Neural progenitor cell (in vitro differentiated cells): ENCODE results near the gene RNF144A. TPM values are rescaled to one million over a fixed set of nuclear protein-coding genes. Genes with fewer than 3 reads are reported as not detected.
A peak's percentile ranks its signal among the peaks of the same experiment; 100 is the strongest.

ENCODE experiments used
- DNase-seq: peaks from one replicate; pipeline ENCODE4 v3.0.0-alpha.2; 2016; ENCODE audit warnings: low spot score
- H2AFZ ChIP-seq: fragments of 200-600 bp; sonication (generic); replicated peaks from 2 replicates; pipeline ENCODE4 v1.6.1; 2016; ENCODE audit warnings: antibody characterized with exemption
- H3F3A ChIP-seq: fragments of 200-600 bp; sonication (generic); 2 replicates; pipeline ENCODE4 v1.6.1; 2016; ENCODE audit warnings: antibody characterized with exemption, low read depth
- H3K27ac ChIP-seq: fragments of 200-600 bp; sonication (generic); 2 replicates; pipeline ENCODE4 v1.5.1; 2016; ENCODE audit warnings: mild to moderate bottlenecking
- H3K27me3 ChIP-seq: fragments of 200-600 bp; sonication (generic); 2 replicates; pipeline ENCODE4 v1.6.1; 2016; ENCODE audit warnings: mild to moderate bottlenecking, moderate library complexity
- H3K36me3 ChIP-seq: fragments of 200-600 bp; sonication (generic); 2 replicates; pipeline ENCODE4 v1.5.1; 2016
- H3K4me1 ChIP-seq: fragments of 200-600 bp; sonication (generic); 2 replicates; pipeline ENCODE4 v1.6.1; 2016; ENCODE audit warnings: mixed run types
- H3K4me2 ChIP-seq: fragments of 200-600 bp; sonication (generic); 2 replicates; pipeline ENCODE4 v1.6.1; 2016
- H3K4me3 ChIP-seq: fragments of 200-600 bp; sonication (generic); 2 replicates; pipeline ENCODE4 v1.5.1; 2016
- H3K79me2 ChIP-seq: fragments of 200-600 bp; sonication (generic); 2 replicates; pipeline ENCODE4 v1.6.1; 2016; ENCODE audit warnings: low read depth
- H3K9ac ChIP-seq: fragments of 200-600 bp; sonication (generic); 2 replicates; pipeline ENCODE4 v1.6.1; 2016
- H3K9me3 ChIP-seq: fragments of 200-600 bp; sonication (generic); 2 replicates; pipeline ENCODE4 v1.5.1; 2016; ENCODE audit warnings: low read depth
- H4K20me1 ChIP-seq: fragments of 200-600 bp; sonication (generic); 2 replicates; pipeline ENCODE4 v1.6.1; 2016; ENCODE audit warnings: low read depth
- H3K27ac Mint-ChIP-seq: 3 replicates; pipeline ENCODE4 v1.8.0; 2021; ENCODE audit warnings: mixed read lengths
- H3K27me3 Mint-ChIP-seq: 2 replicates; pipeline ENCODE4 v1.8.0; 2022; ENCODE audit warnings: low read depth, mild to moderate bottlenecking, inconsistent platforms, moderate library complexity, mixed read lengths; ENCODE audit not compliant: insufficient read depth
- H3K36me3 Mint-ChIP-seq: 3 replicates; pipeline ENCODE4 v1.8.0; 2021; ENCODE audit warnings: mixed read lengths
- H3K4me1 Mint-ChIP-seq: 3 replicates; pipeline ENCODE4 v1.8.0; 2021; ENCODE audit warnings: mixed read lengths
- H3K4me3 Mint-ChIP-seq: 3 replicates; pipeline ENCODE4 v1.8.0; 2021; ENCODE audit warnings: mild to moderate bottlenecking, moderate library complexity, mixed read lengths
- H3K9me3 Mint-ChIP-seq: 3 replicates; pipeline ENCODE4 v1.8.0; 2020; ENCODE audit warnings: mixed read lengths
- EZH2 ChIP-seq: fragments of 200-600 bp; sonication (generic); IDR thresholded peaks from 2 replicates; pipeline ENCODE4 v1.6.1; 2017; ENCODE audit warnings: antibody characterized with exemption, mild to moderate bottlenecking, moderate library complexity
- EZH2phosphoT487 ChIP-seq: fragments of 200-600 bp; sonication (generic); IDR thresholded peaks from 2 replicates; pipeline ENCODE4 v1.6.1; 2017; ENCODE audit warnings: antibody characterized with exemption
- total RNA-seq: library from RNA; depleted of rRNA; stranded (reverse); fragments of >200 nt; gene quantifications from 2 replicates; pipeline ENCODE4 v1.2.3, GENCODE V29; 2015; ENCODE audit warnings: low replicate concordance
- TF ChIP-seq, protein P1 (sequence below): fragments of 200-600 bp; sonication (generic); IDR thresholded peaks from 2 replicates; pipeline ENCODE4 v1.5.1; 2017; ENCODE audit warnings: antibody characterized with exemption, mild to moderate bottlenecking

RNF144A gene
- total RNA-seq, 1 donor from 2014 or later = 32.0 TPM

DNA sequence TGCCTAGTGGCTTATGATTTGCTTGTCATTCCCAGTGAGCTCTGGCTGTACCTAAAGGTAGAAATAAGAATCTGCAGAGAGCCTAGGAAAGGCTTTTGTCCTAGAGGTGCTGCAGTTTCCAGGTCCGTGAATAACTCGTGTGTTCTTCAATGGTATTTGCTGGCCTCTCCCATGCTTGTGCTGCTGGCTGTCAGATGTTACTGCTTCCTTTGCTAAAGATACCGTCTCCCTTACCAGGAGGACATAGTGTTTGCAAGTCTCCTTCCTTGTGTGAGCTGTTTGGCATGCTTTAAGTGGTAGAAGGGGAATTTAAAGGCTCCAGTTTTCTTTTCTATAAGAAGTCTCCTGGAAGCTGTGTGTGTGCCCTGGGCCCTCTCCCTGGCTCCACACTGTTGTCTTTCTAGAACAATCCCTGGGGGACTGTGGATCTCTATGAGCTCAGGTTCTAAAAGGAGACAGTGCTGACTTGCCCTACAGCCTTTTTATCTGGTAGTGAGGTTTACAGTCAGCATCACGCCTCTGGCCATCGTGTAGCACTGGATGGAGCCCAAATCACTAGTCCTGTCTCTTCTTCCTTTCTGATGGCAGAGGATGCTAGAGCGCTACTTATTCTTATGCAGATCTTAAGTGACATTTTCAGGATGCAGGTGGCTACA, 65.8 kb downstream of the RNF144A start:
- H3K79me2 ChIP-seq = no peaks in the 10 kb centered on the region
- H3F3A ChIP-seq = peaks cover 20% of the 10 kb centered on the region
- H3K4me1 ChIP-seq = peaks cover 30% of the 10 kb centered on the region
- H3K9me3 Mint-ChIP-seq = peaks cover 44% of the 10 kb centered on the region
- no peaks in the 10 kb centered on the region for H3K27me3 ChIP-seq
- no peak for TF ChIP-seq EZH2phosphoT487
- TF ChIP-seq, protein P1, sequence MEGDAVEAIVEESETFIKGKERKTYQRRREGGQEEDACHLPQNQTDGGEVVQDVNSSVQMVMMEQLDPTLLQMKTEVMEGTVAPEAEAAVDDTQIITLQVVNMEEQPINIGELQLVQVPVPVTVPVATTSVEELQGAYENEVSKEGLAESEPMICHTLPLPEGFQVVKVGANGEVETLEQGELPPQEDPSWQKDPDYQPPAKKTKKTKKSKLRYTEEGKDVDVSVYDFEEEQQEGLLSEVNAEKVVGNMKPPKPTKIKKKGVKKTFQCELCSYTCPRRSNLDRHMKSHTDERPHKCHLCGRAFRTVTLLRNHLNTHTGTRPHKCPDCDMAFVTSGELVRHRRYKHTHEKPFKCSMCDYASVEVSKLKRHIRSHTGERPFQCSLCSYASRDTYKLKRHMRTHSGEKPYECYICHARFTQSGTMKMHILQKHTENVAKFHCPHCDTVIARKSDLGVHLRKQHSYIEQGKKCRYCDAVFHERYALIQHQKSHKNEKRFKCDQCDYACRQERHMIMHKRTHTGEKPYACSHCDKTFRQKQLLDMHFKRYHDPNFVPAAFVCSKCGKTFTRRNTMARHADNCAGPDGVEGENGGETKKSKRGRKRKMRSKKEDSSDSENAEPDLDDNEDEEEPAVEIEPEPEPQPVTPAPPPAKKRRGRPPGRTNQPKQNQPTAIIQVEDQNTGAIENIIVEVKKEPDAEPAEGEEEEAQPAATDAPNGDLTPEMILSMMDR = no peak
- H3K9ac ChIP-seq = no peak overlapping the region
- H2AFZ ChIP-seq = no peak overlapping the region
- no peak overlapping the region for H3K4me3 ChIP-seq
- no peak overlapping the region for H3K4me2 ChIP-seq
- no peak overlapping the region for H3K27ac ChIP-seq
- no peaks in the 10 kb centered on the region for H3K9me3 ChIP-seq
- peaks cover 54% of the 10 kb centered on the region for H3K4me1 Mint-ChIP-seq
- no peak overlapping the region for H3K4me3 Mint-ChIP-seq
- peak overlapping the region; percentile 72 for H3K27ac Mint-ChIP-seq
- peaks cover 42% of the 10 kb centered on the region for H3K36me3 Mint-ChIP-seq
- peaks cover 6% of the 10 kb centered on the region for H3K27me3 Mint-ChIP-seq
- H3K36me3 ChIP-seq = no peaks in the 10 kb centered on the region
- DNase-seq = no peak
- no peaks in the 10 kb centered on the region for H4K20me1 ChIP-seq

DNA sequence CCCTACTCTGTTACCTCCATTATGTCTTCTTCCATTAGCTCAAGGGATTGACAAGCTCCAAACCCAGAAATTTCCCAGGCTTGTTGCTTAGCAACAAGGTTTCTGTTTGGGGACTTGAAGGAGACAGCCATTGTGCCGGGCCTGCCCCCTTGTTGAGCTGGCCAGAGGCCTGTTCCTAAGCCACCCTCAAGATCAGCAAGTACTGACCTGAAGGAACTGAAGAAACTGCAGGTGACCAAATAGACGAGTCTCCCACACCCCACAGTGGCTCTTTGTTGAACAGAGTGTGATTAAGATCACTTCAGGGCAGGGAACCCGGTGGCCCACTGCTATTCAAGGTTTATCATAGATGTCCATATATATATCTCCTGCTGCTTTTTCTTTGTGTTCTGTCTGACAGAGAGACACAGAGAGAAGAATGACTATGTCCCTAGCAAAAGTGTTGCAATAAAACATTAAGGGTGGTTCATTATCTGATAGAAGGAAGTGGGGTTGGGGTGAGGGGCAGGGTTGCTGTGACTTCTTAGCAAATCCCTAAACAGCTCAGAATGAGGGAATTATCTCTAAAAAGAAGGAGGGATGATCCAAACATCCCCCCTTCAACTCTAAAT, 69.2 kb downstream of the RNF144A start:
- Histone ChIP-seq H3K79me2 (no peaks in the 10 kb centered on the region), H3F3A (peaks cover 20% of the 10 kb centered on the region), H3K27ac (peak overlapping the region; percentile 39), H3K4me1 (peaks cover 30% of the 10 kb centered on the region), H3K27me3 (no peaks in the 10 kb centered on the region), H3K9me3 (no peaks in the 10 kb centered on the region), H4K20me1 (no peaks in the 10 kb centered on the region), H2AFZ (no peak overlapping the region), H3K4me3 (no peak overlapping the region), H3K4me2 (peak overlapping the region; percentile 47), H3K36me3 (peaks cover 3% of the 10 kb centered on the region), H3K9ac (no peak overlapping the region)
- Mint-ChIP-seq H3K9me3 (peaks cover 28% of the 10 kb centered on the region), H3K27ac (peak overlapping the region; percentile 99), H3K4me3 (peak overlapping the region; percentile 73), H3K27me3 (peaks cover 8% of the 10 kb centered on the region), H3K4me1 (peaks cover 59% of the 10 kb centered on the region), H3K36me3 (peaks cover 45% of the 10 kb centered on the region)
- peak; percentile 88 for DNase-seq
- TF ChIP-seq EZH2phosphoT487 = no peak

DNA sequence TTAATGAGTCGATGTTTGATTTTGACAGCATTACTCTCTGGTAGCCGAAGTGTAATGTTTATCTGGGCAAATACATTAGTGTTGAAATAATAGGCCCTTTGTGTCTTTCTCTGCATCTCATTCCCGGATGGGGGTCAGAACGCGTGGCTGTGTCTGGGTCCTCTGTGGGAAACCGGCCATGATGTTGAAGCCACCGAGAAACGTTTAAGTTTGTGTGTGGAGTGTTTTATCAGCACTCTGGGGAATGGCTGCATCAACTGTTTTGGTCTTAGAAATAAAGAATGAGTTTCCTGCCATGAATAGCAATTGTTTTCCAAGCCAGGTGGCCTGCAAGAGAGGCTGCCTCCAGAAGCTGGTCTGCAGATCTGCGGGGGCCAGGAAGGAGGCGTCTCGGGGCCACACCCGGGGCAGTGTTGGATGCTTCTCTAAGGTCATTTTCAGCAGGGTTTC, 69.7 kb downstream of the RNF144A start:
- Histone ChIP-seq H3K4me1 (peaks cover 30% of the 10 kb centered on the region), H3F3A (peaks cover 20% of the 10 kb centered on the region), H3K79me2 (no peaks in the 10 kb centered on the region), H3K4me2 (peak overlapping the region; percentile 47), H3K27ac (peak overlapping the region; percentile 39), H2AFZ (no peak overlapping the region), H3K9ac (no peak overlapping the region), H3K27me3 (no peaks in the 10 kb centered on the region), H3K9me3 (no peaks in the 10 kb centered on the region), H3K4me3 (no peak overlapping the region), H4K20me1 (no peaks in the 10 kb centered on the region), H3K36me3 (peaks cover 3% of the 10 kb centered on the region)
- H3K27me3 Mint-ChIP-seq = peaks cover 8% of the 10 kb centered on the region
- no peak for DNase-seq
- peak overlapping the region; percentile 99 for H3K27ac Mint-ChIP-seq
- peaks cover 62% of the 10 kb centered on the region for H3K4me1 Mint-ChIP-seq
- TF ChIP-seq EZH2 (no peak), EZH2phosphoT487 (no peak)
- TF ChIP-seq, protein P1 = no peak
- peaks cover 44% of the 10 kb centered on the region for H3K36me3 Mint-ChIP-seq
- H3K9me3 Mint-ChIP-seq = peaks cover 24% of the 10 kb centered on the region
- H3K4me3 Mint-ChIP-seq = peak overlapping the region; percentile 73

DNA sequence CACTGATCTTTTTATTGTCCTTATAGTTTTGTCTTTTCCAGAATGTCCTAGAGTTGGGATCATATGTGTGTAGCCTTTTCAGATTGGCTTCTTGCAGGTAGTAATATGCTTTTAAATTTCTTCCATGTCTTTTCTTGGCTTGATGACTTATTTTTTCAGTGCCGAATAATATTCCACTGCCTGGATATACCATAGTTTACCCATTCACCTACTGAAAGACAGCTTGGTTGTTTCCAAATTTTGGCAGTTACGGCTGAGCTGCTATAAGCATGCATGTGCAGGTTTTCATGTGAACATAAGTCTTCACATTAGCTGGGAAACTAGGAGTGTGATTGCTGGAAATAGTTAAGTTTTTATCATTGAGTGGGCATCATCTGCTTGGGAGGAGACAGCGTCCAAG, 73.7 kb downstream of the RNF144A start:
- Histone ChIP-seq H3K27me3 (no peaks in the 10 kb centered on the region), H3K9ac (no peak overlapping the region), H3K36me3 (peaks cover 3% of the 10 kb centered on the region), H3K79me2 (no peaks in the 10 kb centered on the region), H4K20me1 (no peaks in the 10 kb centered on the region), H2AFZ (no peak overlapping the region), H3K27ac (no peak overlapping the region), H3K4me3 (no peak overlapping the region), H3K4me1 (peaks cover 27% of the 10 kb centered on the region), H3K4me2 (no peak overlapping the region), H3F3A (peaks cover 22% of the 10 kb centered on the region), H3K9me3 (no peaks in the 10 kb centered on the region)
- Mint-ChIP-seq H3K27ac (no peak overlapping the region), H3K36me3 (peaks cover 42% of the 10 kb centered on the region), H3K4me3 (no peak overlapping the region), H3K27me3 (peaks cover 8% of the 10 kb centered on the region), H3K9me3 (peaks cover 13% of the 10 kb centered on the region), H3K4me1 (peaks cover 70% of the 10 kb centered on the region)
- DNase-seq = no peak
- no peak for TF ChIP-seq EZH2
- TF ChIP-seq, protein P1 = no peak
- TF ChIP-seq EZH2phosphoT487 = no peak
